Measurements from ENCODE around the gene MOB3B.

Gene MOB3B

GRCh38 chr9:27442464-27442863 lies 87.2 kb downstream of the MOB3B start:
- Histone ChIP-seq H3K4me1 (ENCODE audit: control insufficient read depth in 2 of 2, insufficient read depth in 1 of 2, low read depth in 1 of 2, low read length in 2 of 2) (peaks cover 14% of the 10 kb centered on the region in 2 donors), H2AK5ac (ENCODE audit: low read depth, low read length) (no peak overlapping the region), H3K4me3 (ENCODE audit: low read length in 2 of 2) (no peak overlapping the region), H3K18ac (ENCODE audit: low read length) (no peak overlapping the region), H3K27ac (replicated peaks; ENCODE audit: low read length) (no peak overlapping the region), H3K9me3 (replicated peaks in 1 of 2; ENCODE audit: control insufficient read depth in 2 of 2, insufficient read depth in 1 of 2, low read depth in 1 of 2, low read length in 2 of 2) (peaks cover 3% of the 10 kb centered on the region in 2 donors), H2AFZ (ENCODE audit: low read length) (no peak overlapping the region), H3K27me3 (ENCODE audit: control insufficient read depth in 3 of 3, insufficient read depth in 3 of 3, low read depth in 1 of 3, low read length in 3 of 3) (no peaks in the 10 kb centered on the region), H3K79me1 (ENCODE audit: low read depth, low read length) (peaks cover 2% of the 10 kb centered on the region), H2BK5ac (ENCODE audit: low read length) (no peak overlapping the region), H3K4ac (ENCODE audit: low read length) (no peak overlapping the region), H2BK15ac (ENCODE audit: low read length) (no peak overlapping the region), H4K8ac (ENCODE audit: low read depth, low read length) (no peak overlapping the region), H2BK12ac (ENCODE audit: low read length) (no peak overlapping the region), H2BK120ac (ENCODE audit: low read depth, low read length) (no peak overlapping the region), H3K4me2 (ENCODE audit: insufficient read depth, low read length, poor library complexity, severe bottlenecking) (no peak overlapping the region), H3K23ac (ENCODE audit: low read depth, low read length, poor library complexity) (no peak overlapping the region), H3K14ac (ENCODE audit: low read length) (no peak overlapping the region), H4K91ac (ENCODE audit: low read depth, low read length, poor library complexity) (no peak overlapping the region), H3K9ac (ENCODE audit: low read depth, low read length, poor library complexity) (no peak overlapping the region), H3K36me3 (replicated peaks in 1 of 2; ENCODE audit: control insufficient read depth in 2 of 2, insufficient read depth in 2 of 2, low read length in 2 of 2) (peaks cover 0 to 63% of the 10 kb centered on the region in 2 donors)
- no CpG with 5 or more reads among the region's 4 CpGs for WGBS, 2 donors (ENCODE audit: extremely low coverage in 2 of 2, insufficient read length in 2 of 2, insufficient replicate concordance in 1 of 2)
- DNase-seq (ENCODE audit: low spot score): no peak

GRCh38 chr9:27441741-27442070 lies 87.9 kb downstream of the MOB3B start:
- no peak overlapping the region for H3K4me2 ChIP-seq (ENCODE audit: insufficient read depth, low read length, poor library complexity, severe bottlenecking)
- no peak overlapping the region for H3K27ac ChIP-seq (replicated peaks; ENCODE audit: low read length)
- no peak overlapping the region for H2BK120ac ChIP-seq (ENCODE audit: low read depth, low read length)
- H3K14ac ChIP-seq (ENCODE audit: low read length): no peak overlapping the region
- H2AFZ ChIP-seq (ENCODE audit: low read length): no peak overlapping the region
- no peak overlapping the region for H2AK5ac ChIP-seq (ENCODE audit: low read depth, low read length)
- no peak for DNase-seq (ENCODE audit: low spot score)
- H2BK5ac ChIP-seq (ENCODE audit: low read length): no peak overlapping the region
- no CpG with 5 or more reads among the region's 4 CpGs for WGBS, 2 donors (ENCODE audit: extremely low coverage in 2 of 2, insufficient read length in 2 of 2, insufficient replicate concordance in 1 of 2)
- no peak overlapping the region for H4K8ac ChIP-seq (ENCODE audit: low read depth, low read length)
- H2BK12ac ChIP-seq (ENCODE audit: low read length): no peak overlapping the region
- H4K91ac ChIP-seq (ENCODE audit: low read depth, low read length, poor library complexity): no peak overlapping the region
- H3K9me3 ChIP-seq (replicated peaks in 1 of 2; ENCODE audit: control insufficient read depth in 2 of 2, insufficient read depth in 1 of 2, low read depth in 1 of 2, low read length in 2 of 2): peaks cover 3% of the 10 kb centered on the region in 2 donors
- no peak overlapping the region for H3K4ac ChIP-seq (ENCODE audit: low read length)
- H3K36me3 ChIP-seq (replicated peaks in 1 of 2; ENCODE audit: control insufficient read depth in 2 of 2, insufficient read depth in 2 of 2, low read length in 2 of 2): peaks cover 0 to 56% of the 10 kb centered on the region in 2 donors
- peaks cover 10 to 20% of the 10 kb centered on the region in 2 donors for H3K4me1 ChIP-seq (ENCODE audit: control insufficient read depth in 2 of 2, insufficient read depth in 1 of 2, low read depth in 1 of 2, low read length in 2 of 2)
- H3K79me1 ChIP-seq (ENCODE audit: low read depth, low read length): no peaks in the 10 kb centered on the region
- no peaks in the 10 kb centered on the region for H3K27me3 ChIP-seq (ENCODE audit: control insufficient read depth in 3 of 3, insufficient read depth in 3 of 3, low read depth in 1 of 3, low read length in 3 of 3)
- H3K18ac ChIP-seq (ENCODE audit: low read length): no peak overlapping the region
- H3K23ac ChIP-seq (ENCODE audit: low read depth, low read length, poor library complexity): no peak overlapping the region
- no peak overlapping the region for H2BK15ac ChIP-seq (ENCODE audit: low read length)
- no peak overlapping the region for H3K4me3 ChIP-seq (ENCODE audit: low read length in 2 of 2)
- no peak overlapping the region for H3K9ac ChIP-seq (ENCODE audit: low read depth, low read length, poor library complexity)

- Histone ChIP-seq H3K9ac (ENCODE audit: low read depth, low read length, poor library complexity) (no peak overlapping the region), H2BK120ac (ENCODE audit: low read depth, low read length) (no peak overlapping the region), H3K14ac (ENCODE audit: low read length) (no peak overlapping the region), H2BK5ac (ENCODE audit: low read length) (no peak overlapping the region), H3K4me2 (ENCODE audit: insufficient read depth, low read length, poor library complexity, severe bottlenecking) (no peak overlapping the region), H2AK5ac (ENCODE audit: low read depth, low read length) (no peak overlapping the region), H2AFZ (ENCODE audit: low read length) (no peak overlapping the region), H4K91ac (ENCODE audit: low read depth, low read length, poor library complexity) (no peak overlapping the region), H2BK15ac (ENCODE audit: low read length) (no peak overlapping the region), H3K4me1 (ENCODE audit: control insufficient read depth in 2 of 2, insufficient read depth in 1 of 2, low read depth in 1 of 2, low read length in 2 of 2) (peaks cover 10 to 20% of the 10 kb centered on the region in 2 donors), H3K23ac (ENCODE audit: low read depth, low read length, poor library complexity) (no peak overlapping the region), H3K4ac (ENCODE audit: low read length) (no peak overlapping the region), H3K36me3 (replicated peaks in 1 of 2; ENCODE audit: control insufficient read depth in 2 of 2, insufficient read depth in 2 of 2, low read length in 2 of 2) (peaks cover 0 to 52% of the 10 kb centered on the region in 2 donors), H4K8ac (ENCODE audit: low read depth, low read length) (no peak overlapping the region), H3K4me3 (ENCODE audit: low read length in 2 of 2) (no peak overlapping the region), H2BK12ac (ENCODE audit: low read length) (no peak overlapping the region), H3K27me3 (ENCODE audit: control insufficient read depth in 3 of 3, insufficient read depth in 3 of 3, low read depth in 1 of 3, low read length in 3 of 3) (no peaks in the 10 kb centered on the region), H3K9me3 (replicated peaks in 1 of 2; ENCODE audit: control insufficient read depth in 2 of 2, insufficient read depth in 1 of 2, low read depth in 1 of 2, low read length in 2 of 2) (peaks cover 3% of the 10 kb centered on the region in 2 donors), H3K79me1 (ENCODE audit: low read depth, low read length) (no peaks in the 10 kb centered on the region), H3K18ac (ENCODE audit: low read length) (no peak overlapping the region), H3K27ac (replicated peaks; ENCODE audit: low read length) (no peak overlapping the region)
- no CpG with 5 or more reads among the region's 5 CpGs for WGBS, 2 donors (ENCODE audit: extremely low coverage in 2 of 2, insufficient read length in 2 of 2, insufficient replicate concordance in 1 of 2)
- no peak for DNase-seq (ENCODE audit: low spot score)
Measured at GRCh38 chr9:27440888-27441740, 88.5 kb downstream of the MOB3B start.

GRCh38 chr9:27438522-27438921 lies 91.1 kb downstream of the MOB3B start:
- WGBS, 2 donors (ENCODE audit: extremely low coverage in 2 of 2, insufficient read length in 2 of 2, insufficient replicate concordance in 1 of 2): no CpG with 5 or more reads among the region's 7 CpGs
- Histone ChIP-seq H2BK120ac (ENCODE audit: low read depth, low read length) (no peak overlapping the region), H3K4me1 (ENCODE audit: control insufficient read depth in 2 of 2, insufficient read depth in 1 of 2, low read depth in 1 of 2, low read length in 2 of 2) (peaks cover 6 to 22% of the 10 kb centered on the region in 2 donors), H4K91ac (ENCODE audit: low read depth, low read length, poor library complexity) (no peak overlapping the region), H3K36me3 (replicated peaks in 1 of 2; ENCODE audit: control insufficient read depth in 2 of 2, insufficient read depth in 2 of 2, low read length in 2 of 2) (peaks cover 0 to 36% of the 10 kb centered on the region in 2 donors), H3K27me3 (ENCODE audit: control insufficient read depth in 3 of 3, insufficient read depth in 3 of 3, low read depth in 1 of 3, low read length in 3 of 3) (no peaks in the 10 kb centered on the region), H4K8ac (ENCODE audit: low read depth, low read length) (no peak overlapping the region), H3K4me2 (ENCODE audit: insufficient read depth, low read length, poor library complexity, severe bottlenecking) (no peak overlapping the region), H2BK15ac (ENCODE audit: low read length) (no peak overlapping the region), H3K9me3 (replicated peaks in 1 of 2; ENCODE audit: control insufficient read depth in 2 of 2, insufficient read depth in 1 of 2, low read depth in 1 of 2, low read length in 2 of 2) (peaks cover 3% of the 10 kb centered on the region in 2 donors), H2BK12ac (ENCODE audit: low read length) (no peak overlapping the region), H3K4me3 (ENCODE audit: low read length in 2 of 2) (no peak overlapping the region), H3K4ac (ENCODE audit: low read length) (no peak overlapping the region), H2AK5ac (ENCODE audit: low read depth, low read length) (no peak overlapping the region), H2BK5ac (ENCODE audit: low read length) (no peak overlapping the region), H3K18ac (ENCODE audit: low read length) (no peak overlapping the region), H3K14ac (ENCODE audit: low read length) (no peak overlapping the region), H3K23ac (ENCODE audit: low read depth, low read length, poor library complexity) (no peak overlapping the region), H2AFZ (ENCODE audit: low read length) (no peak overlapping the region), H3K9ac (ENCODE audit: low read depth, low read length, poor library complexity) (no peak overlapping the region), H3K27ac (replicated peaks; ENCODE audit: low read length) (no peak overlapping the region), H3K79me1 (ENCODE audit: low read depth, low read length) (no peaks in the 10 kb centered on the region)
- no peak for DNase-seq (ENCODE audit: low spot score)
